ENCODE data around the gene SMAD6. TPM values are rescaled to one million over a fixed set of nuclear protein-coding genes. Genes with fewer than 3 reads are reported as not detected.

The SMAD6 gene
- total RNA-seq, 6 experiments from 2014 or later: 10.5 to 17.2 (median 12.3) TPM

- WGBS (ENCODE audit: insufficient coverage, low coverage, low lambda C conversion rate, missing lambda C conversion rate): 67% methylated on average over 7 of the region's 7 CpGs
- DNase-seq: peak in 2 of 3 donors; percentile 7 to 35
- no peaks in the 10 kb centered on the region for H3K9me3 ChIP-seq
- H3K27me3 ChIP-seq: no peaks in the 10 kb centered on the region
- H3K4me1 ChIP-seq: peaks cover 0 to 8% (median 4%) of the 10 kb centered on the region in 4 donors
- H3K27ac ChIP-seq: no peak overlapping the region
- TF ChIP-seq POLR2A (IDR thresholded peaks at IDR 0.05) (no peak), CTCF (IDR thresholded peaks at IDR 0.05) (no peak)
- H3K36me3 ChIP-seq: no peaks in the 10 kb centered on the region
- H3K4me3 ChIP-seq: no peak overlapping the region
- ATAC-seq: no peak
- intact Hi-C loops (cut with DNase I): no loop called here
Observed at GRCh38 chr15:66753687-66754377, 51.8 kb downstream of the SMAD6 start.

GRCh38 chr15:66754789-66755188, 52.8 kb downstream of the SMAD6 start:
- H3K9me3 ChIP-seq: no peaks in the 10 kb centered on the region
- H3K27me3 ChIP-seq: no peaks in the 10 kb centered on the region
- intact Hi-C loops (cut with DNase I): no loop called here
- H3K4me1 ChIP-seq: peaks cover 0 to 4% (median 1%) of the 10 kb centered on the region in 4 donors
- DNase-seq: peak in 1 of 3 donors; percentile 5
- H3K36me3 ChIP-seq: no peaks in the 10 kb centered on the region
- no peak overlapping the region for H3K4me3 ChIP-seq
- WGBS (ENCODE audit: insufficient coverage, low coverage, low lambda C conversion rate, missing lambda C conversion rate): 57% methylated on average over 1 of the region's 1 CpG
- no peak for TF ChIP-seq POLR2A (IDR thresholded peaks at IDR 0.05)
- no peak for TF ChIP-seq CTCF (IDR thresholded peaks at IDR 0.05)
- no peak for ATAC-seq
- H3K27ac ChIP-seq: no peak overlapping the region

- Histone ChIP-seq H3K27ac (no peak overlapping the region), H3K27me3 (no peaks in the 10 kb centered on the region), H3K4me1 (peaks cover 0 to 3% (median 0%) of the 10 kb centered on the region in 4 donors), H3K36me3 (no peaks in the 10 kb centered on the region), H3K9me3 (no peaks in the 10 kb centered on the region), H3K4me3 (no peak overlapping the region)
- DNase-seq (peak in 2 of 3 donors; percentile 7 to 11), ATAC-seq (no peak)
- 80% methylated on average over 1 of the region's 7 CpGs for WGBS (ENCODE audit: insufficient coverage, low coverage, low lambda C conversion rate, missing lambda C conversion rate)
- TF ChIP-seq CTCF (IDR thresholded peaks at IDR 0.05) (no peak), POLR2A (IDR thresholded peaks at IDR 0.05) (no peak)
- intact Hi-C loops (cut with DNase I): no loop called here
Observed at GRCh38 chr15:66755298-66756068, 53.4 kb downstream of the SMAD6 start.

- no peak for DNase-seq
- 38% methylated on average over 6 of the region's 6 CpGs for WGBS (ENCODE audit: insufficient coverage, low coverage, low lambda C conversion rate, missing lambda C conversion rate)
- Histone ChIP-seq H3K27me3 (no peaks in the 10 kb centered on the region), H3K4me3 (no peak overlapping the region), H3K36me3 (no peaks in the 10 kb centered on the region), H3K4me1 (peaks cover 0 to 11% (median 0%) of the 10 kb centered on the region in 4 donors), H3K9me3 (no peaks in the 10 kb centered on the region), H3K27ac (no peak overlapping the region)
- ATAC-seq: no peak
- TF ChIP-seq POLR2A (IDR thresholded peaks at IDR 0.05) (no peak), CTCF (IDR thresholded peaks at IDR 0.05) (no peak)
- intact Hi-C loops (cut with DNase I): no loop called here
Observed at GRCh38 chr15:66756295-66756694, 54.3 kb downstream of the SMAD6 start.

Measured in right lobe of liver (tissue), 6 donors.